Aorta (tissue), 5 donors: ENCODE data around the gene CDKN2AIPNL. TPM values are rescaled to one million over a fixed set of nuclear protein-coding genes. Genes with fewer than 3 reads are reported as not detected.
A peak's percentile ranks its signal among the peaks of the same experiment; 100 is the strongest.

ENCODE experiments used
- ATAC-seq: fragments of 200-7000 bp; cut with Tn5 transposase; one replicate; pipeline ENCODE4 v1.9.1; 2022; ENCODE audit warnings: moderate library complexity; ENCODE audit not compliant: low FRiP score
- DNase-seq, 2 donors: peaks; one replicate each; pipeline ENCODE4 v3.0.0-alpha.2; 2020
- H3K27ac ChIP-seq, 2 donors: one replicate each; pipeline ENCODE4 v1.5.1; 2013; ENCODE audit warnings: low read length in 2 of 2, mild to moderate bottlenecking in 2 of 2, moderate library complexity in 2 of 2, control low read depth in 1 of 2, inconsistent platforms in 1 of 2, low read depth in 1 of 2
- H3K27me3 ChIP-seq, 2 donors: one replicate each; pipeline ENCODE4 v1.6.1; 2013; ENCODE audit warnings: control low read depth in 1 of 2, low read length in 1 of 2, mild to moderate bottlenecking in 1 of 2, moderate library complexity in 1 of 2; ENCODE audit not compliant: insufficient read depth in 2 of 2, control insufficient read depth in 1 of 2
- H3K36me3 ChIP-seq, 2 donors: one replicate each; pipeline ENCODE4 v1.6.1; 2013; ENCODE audit warnings: control low read depth in 1 of 2, low read length in 1 of 2, mild to moderate bottlenecking in 1 of 2; ENCODE audit not compliant: insufficient read depth in 2 of 2, control insufficient read depth in 1 of 2
- H3K4me1 ChIP-seq, 2 donors: one replicate each; pipeline ENCODE4 v1.6.1; 2013; ENCODE audit warnings: low read length in 2 of 2, control low read depth in 1 of 2, mild to moderate bottlenecking in 1 of 2, moderate library complexity in 1 of 2; ENCODE audit not compliant: insufficient read depth in 2 of 2, control insufficient read depth in 1 of 2
- H3K4me3 ChIP-seq, 2 donors: one replicate each; pipeline ENCODE4 v1.5.1; 2013; ENCODE audit warnings: low read length in 2 of 2, control low read depth in 1 of 2, mild to moderate bottlenecking in 1 of 2
- H3K9me3 ChIP-seq: one replicate; pipeline ENCODE4 v1.6.1; 2013; ENCODE audit warnings: mild to moderate bottlenecking, low read length; ENCODE audit not compliant: control insufficient read depth
- WGBS, 2 donors: extraction: QIAGEN DNeasy Blood & Tissue Kit; methylation state at CpG; one replicate each; pipeline ENCODE4 v1.1.7; 2013; 5-methylcytosine and 5-hydroxymethylcytosine counted together
- intact Hi-C, 2 donors: fragments of 100-400 bp; cut with DNase I; formaldehyde crosslinking; loops; one replicate each; pipeline versions ENCODE4 v1.14.2 to v1.15.0; 2022
- polyA plus RNA-seq, 2 donors: library from polyadenylated mRNA; stranded (reverse); fragments of 200-250 nt; gene quantifications; one replicate each; pipeline ENCODE4 v1.2.3, GENCODE V29; 2013
- total RNA-seq, 2 donors: library from RNA; stranded (reverse); fragmentation: NEBNext Ultra II Directional; extraction: Animal tissue kit (Norgen Biotek cat#: 25700); gene quantifications; one replicate each; pipeline ENCODE4 v1.2.1, GENCODE V29; 2021
- donor health status: healthy with polysubstance abuse.
- donor health status: Bipolar disorder and iron deficiency.
- donor health status: DM: no; HTN: no; CAD: no.
- donor health status: DM: no; HTN: no; CAD: no.
- donor health status: DM: yes; HTN: yes; CAD: no.

The CDKN2AIPNL gene
- total and polyA plus RNA-seq, 4 donors = 11.0 to 35.9 (median 16.9) TPM

DNA sequence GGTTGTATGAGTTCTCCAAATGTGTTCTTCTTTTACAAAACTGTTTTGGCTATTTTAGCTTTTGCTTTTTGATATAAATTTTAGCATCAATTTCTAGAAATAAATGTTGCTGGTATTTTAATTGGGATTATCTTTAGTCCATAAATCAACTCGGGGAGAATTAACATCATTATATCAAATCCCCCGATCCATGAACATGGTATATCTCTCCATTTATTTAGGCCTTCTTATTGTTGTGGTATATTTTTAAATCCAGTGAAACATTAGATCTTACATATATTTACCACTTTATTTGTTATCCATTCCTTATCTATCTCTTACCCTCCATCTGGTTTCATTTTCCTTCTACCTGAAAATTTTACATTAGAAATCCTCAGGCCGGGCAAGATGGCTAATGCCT lies 7.3 kb upstream of the CDKN2AIPNL start:
- intact Hi-C loops = no loop called here
- WGBS, 2 donors = 94 to 97% methylated on average over 3 of the region's 3 CpGs
- no peak for ATAC-seq
- Histone ChIP-seq H3K4me1 (no peaks in the 10 kb centered on the region), H3K9me3 (no peaks in the 10 kb centered on the region), H3K4me3 (no peak overlapping the region), H3K27me3 (no peaks in the 10 kb centered on the region), H3K36me3 (no peaks in the 10 kb centered on the region), H3K27ac (no peak overlapping the region)
- no peak for DNase-seq

DNA sequence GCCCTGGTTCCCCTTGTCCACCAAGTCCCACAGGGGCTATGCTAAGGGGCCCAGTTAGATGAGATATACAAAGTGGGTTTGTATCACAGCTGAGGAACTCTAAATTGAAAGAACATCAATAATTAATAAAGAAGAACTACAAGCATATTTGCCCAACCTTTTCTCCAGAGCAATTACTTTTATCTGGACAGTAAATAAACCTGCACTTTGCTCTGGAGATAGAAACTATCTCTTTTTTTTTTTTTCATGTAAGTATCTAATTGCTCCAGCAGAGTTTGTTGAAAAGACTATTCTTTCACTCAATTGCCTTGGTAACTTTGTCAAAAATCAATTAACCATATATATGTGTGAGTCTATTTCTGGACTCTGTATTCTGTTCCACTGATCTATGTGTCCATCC lies 6.0 kb upstream of the CDKN2AIPNL start:
- Histone ChIP-seq H3K4me3 (no peak overlapping the region), H3K4me1 (no peaks in the 10 kb centered on the region), H3K27me3 (no peaks in the 10 kb centered on the region), H3K9me3 (no peaks in the 10 kb centered on the region), H3K36me3 (no peaks in the 10 kb centered on the region), H3K27ac (no peak overlapping the region)
- ATAC-seq = no peak
- intact Hi-C loops = no loop called here
- no peak for DNase-seq

DNA sequence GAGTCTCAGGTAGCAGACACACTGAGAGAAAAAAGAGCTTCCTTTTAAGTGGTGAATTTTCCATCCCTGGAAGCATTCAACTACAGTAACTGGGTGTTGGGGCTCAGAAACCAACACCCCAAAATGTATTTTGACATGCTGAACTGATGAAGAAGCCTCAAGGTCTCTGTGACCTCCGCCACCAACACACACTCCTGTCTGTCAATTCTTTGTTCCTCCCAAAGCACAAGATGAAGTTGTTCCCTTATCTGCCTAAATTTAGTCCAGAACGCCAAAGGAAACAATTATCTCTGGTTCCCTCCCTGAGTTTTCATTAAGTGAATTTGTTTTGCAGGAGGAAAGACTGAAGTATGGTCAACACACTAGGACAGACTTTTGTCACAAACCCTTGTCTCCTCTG lies 1.4 kb upstream of the CDKN2AIPNL start:
- H3K4me3 ChIP-seq = no peak overlapping the region
- intact Hi-C loops = loop anchor here (5.0 kb wide), 3 partner anchors 54 to 164 kb away; partner anchors contain the start of gene JADE2 (in 1 of the 2)

DNA sequence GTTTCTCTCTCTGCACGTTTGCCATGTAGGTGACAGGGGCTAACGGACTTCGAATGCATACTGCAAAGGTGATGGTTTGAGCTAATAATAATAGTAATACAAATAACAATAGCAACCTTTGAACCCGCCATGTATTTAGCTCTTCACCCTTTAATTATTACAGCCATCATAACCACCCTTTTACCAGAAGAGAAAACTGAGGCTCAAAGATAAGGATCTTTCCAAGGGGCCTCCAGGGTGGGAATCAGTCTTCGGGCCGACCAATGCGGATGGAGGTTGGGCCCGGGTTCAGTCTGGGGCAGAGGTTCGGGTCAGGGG lies 494 bp downstream of the CDKN2AIPNL start:
- no peak for ATAC-seq
- peaks cover 0 to 2% of the 10 kb centered on the region in 2 donors for H3K36me3 ChIP-seq

More for the DNA sequence above, 1.4 kb upstream of the CDKN2AIPNL start:
- no peak overlapping the region for H3K27ac ChIP-seq
- ATAC-seq (no peak), DNase-seq (no peak)
- H3K27me3 ChIP-seq = no peaks in the 10 kb centered on the region
- no peaks in the 10 kb centered on the region for H3K36me3 ChIP-seq
- no peaks in the 10 kb centered on the region for H3K4me1 ChIP-seq
- no peaks in the 10 kb centered on the region for H3K9me3 ChIP-seq
- 84 to 86% methylated on average over 2 of the region's 2 CpGs for WGBS, 2 donors

DNA sequence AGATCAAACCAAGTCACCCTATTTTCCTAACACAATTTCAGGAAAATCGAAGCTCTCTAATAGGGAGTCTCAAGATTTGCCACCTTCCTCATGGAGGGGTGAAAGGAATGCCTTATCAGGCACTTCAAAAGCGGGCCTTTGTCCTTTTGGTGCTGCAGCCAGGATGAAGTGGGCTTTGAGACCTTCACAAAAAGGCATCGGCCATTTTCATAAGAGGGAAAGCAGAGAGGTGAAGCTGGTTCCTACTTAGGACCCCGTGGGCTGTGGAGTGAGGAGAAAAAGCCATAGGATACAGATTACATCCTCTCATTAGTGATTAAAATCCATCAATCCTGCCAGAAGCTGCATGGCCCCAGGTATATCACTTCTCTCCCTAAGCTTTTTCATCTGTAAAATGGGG lies 859 bp downstream of the CDKN2AIPNL start:
- Histone ChIP-seq H3K4me3 (peak overlapping the region in 1 of 2 donors; percentile 60), H3K27me3 (no peaks in the 10 kb centered on the region), H3K4me1 (no peaks in the 10 kb centered on the region), H3K27ac (no peak overlapping the region), H3K9me3 (no peaks in the 10 kb centered on the region), H3K36me3 (peaks cover 0 to 2% of the 10 kb centered on the region in 2 donors)
- DNase-seq (no peak), ATAC-seq (no peak)
- WGBS, 2 donors = 71 to 72% methylated on average over 4 of the region's 4 CpGs
- intact Hi-C loops = loop anchor here (2.0 to 5.0 kb wide), 5 partner anchors 56 to 168 kb away; partner anchors contain the start of gene JADE2 (in 1 of the 2)

More for the DNA sequence above, 494 bp downstream of the CDKN2AIPNL start:
- H3K27ac ChIP-seq = no peak overlapping the region
- 7% methylated on average over 9 of the region's 9 CpGs for WGBS, 2 donors
- intact Hi-C loops = loop anchor here (2.0 to 5.0 kb wide), 5 partner anchors 56 to 168 kb away; partner anchors contain the start of gene JADE2 (in 1 of the 2)
- H3K9me3 ChIP-seq = no peaks in the 10 kb centered on the region
- peak overlapping the region; percentile 60 to 96 for H3K4me3 ChIP-seq
- no peaks in the 10 kb centered on the region for H3K4me1 ChIP-seq
- DNase-seq = no peak
- no peaks in the 10 kb centered on the region for H3K27me3 ChIP-seq

DNA sequence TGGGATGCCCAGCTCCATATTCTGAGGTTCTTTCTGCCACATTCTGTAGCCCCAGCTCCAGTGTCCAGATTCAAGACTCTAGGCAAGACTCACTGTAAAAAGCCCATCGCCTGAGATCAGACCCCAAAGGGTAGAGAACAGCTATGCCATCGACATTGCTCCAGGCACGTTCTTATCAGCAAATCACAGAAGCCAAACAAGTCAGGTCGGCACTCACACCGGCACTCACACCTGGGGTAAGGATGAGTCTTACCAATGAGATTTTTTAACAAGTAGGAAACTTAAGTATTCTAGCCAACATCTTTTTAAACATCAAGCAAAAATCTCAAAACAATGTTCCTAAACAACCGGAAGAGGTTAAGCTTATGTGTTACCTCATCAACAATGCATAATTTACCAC lies 2.4 kb downstream of the CDKN2AIPNL start:
- no peaks in the 10 kb centered on the region for H3K27me3 ChIP-seq
- H3K4me3 ChIP-seq = no peak overlapping the region
- no peak overlapping the region for H3K27ac ChIP-seq
- no peaks in the 10 kb centered on the region for H3K4me1 ChIP-seq
- intact Hi-C loops = no loop called here
- DNase-seq (no peak), ATAC-seq (no peak)
- H3K9me3 ChIP-seq = no peaks in the 10 kb centered on the region
- H3K36me3 ChIP-seq = peaks cover 0 to 2% of the 10 kb centered on the region in 2 donors
- WGBS, 2 donors = 77 to 80% methylated on average over 6 of the region's 6 CpGs

DNA sequence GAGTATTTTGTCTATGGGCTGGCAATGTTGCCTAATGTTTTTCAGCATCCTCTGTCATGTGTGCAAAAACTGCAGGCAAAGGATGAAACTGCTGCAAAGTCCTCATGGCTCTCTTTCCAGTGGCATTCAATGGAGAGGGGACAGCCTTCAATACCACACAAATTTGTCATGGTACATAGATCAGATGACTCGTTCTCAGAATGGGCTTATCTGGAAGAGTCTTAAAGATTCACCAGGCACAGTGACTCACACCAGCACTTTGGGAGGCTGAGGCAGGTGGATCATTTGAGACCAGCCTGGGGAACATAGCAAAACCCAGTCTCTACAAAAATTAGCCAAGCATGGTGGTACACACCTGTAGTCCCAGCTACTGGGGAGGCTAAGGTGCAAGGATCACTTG lies 5.3 kb downstream of the CDKN2AIPNL start:
- Histone ChIP-seq H3K27ac (no peak overlapping the region), H3K4me3 (no peak overlapping the region), H3K4me1 (no peaks in the 10 kb centered on the region), H3K9me3 (no peaks in the 10 kb centered on the region), H3K27me3 (no peaks in the 10 kb centered on the region), H3K36me3 (peaks cover 3% of the 10 kb centered on the region in 2 donors)
- 80 to 81% methylated on average over 1 of the region's 1 CpG for WGBS, 2 donors
- DNase-seq (no peak), ATAC-seq (no peak)
- intact Hi-C loops = no loop called here

DNA sequence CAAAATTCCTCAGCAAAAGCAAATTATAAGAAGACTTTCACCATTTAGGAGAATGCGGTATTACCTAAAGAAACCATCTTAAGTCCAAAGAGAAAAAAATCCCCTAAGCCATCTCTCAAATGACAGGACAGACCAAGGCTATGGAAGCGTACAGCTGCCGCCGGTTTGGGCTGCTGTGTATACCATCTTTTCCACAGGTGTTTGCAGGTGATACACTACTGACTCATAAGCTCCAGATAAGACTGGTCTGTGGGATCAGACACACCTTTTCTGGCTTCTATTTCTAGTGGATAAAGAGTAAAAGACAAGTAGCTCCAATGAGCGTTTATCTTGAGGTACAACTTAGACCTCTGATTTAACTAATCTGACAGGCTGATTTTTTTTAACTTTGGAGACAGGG lies 7.7 kb downstream of the CDKN2AIPNL start:
- no peak overlapping the region for H3K4me3 ChIP-seq
- no peaks in the 10 kb centered on the region for H3K9me3 ChIP-seq
- H3K27ac ChIP-seq = no peak overlapping the region
- H3K4me1 ChIP-seq = no peaks in the 10 kb centered on the region
- H3K27me3 ChIP-seq = no peaks in the 10 kb centered on the region
- ATAC-seq (no peak), DNase-seq (no peak)
- H3K36me3 ChIP-seq = peaks cover 3 to 4% of the 10 kb centered on the region in 2 donors
- WGBS, 2 donors = 92 to 94% methylated on average over 5 of the region's 5 CpGs
- intact Hi-C loops = no loop called here

DNA sequence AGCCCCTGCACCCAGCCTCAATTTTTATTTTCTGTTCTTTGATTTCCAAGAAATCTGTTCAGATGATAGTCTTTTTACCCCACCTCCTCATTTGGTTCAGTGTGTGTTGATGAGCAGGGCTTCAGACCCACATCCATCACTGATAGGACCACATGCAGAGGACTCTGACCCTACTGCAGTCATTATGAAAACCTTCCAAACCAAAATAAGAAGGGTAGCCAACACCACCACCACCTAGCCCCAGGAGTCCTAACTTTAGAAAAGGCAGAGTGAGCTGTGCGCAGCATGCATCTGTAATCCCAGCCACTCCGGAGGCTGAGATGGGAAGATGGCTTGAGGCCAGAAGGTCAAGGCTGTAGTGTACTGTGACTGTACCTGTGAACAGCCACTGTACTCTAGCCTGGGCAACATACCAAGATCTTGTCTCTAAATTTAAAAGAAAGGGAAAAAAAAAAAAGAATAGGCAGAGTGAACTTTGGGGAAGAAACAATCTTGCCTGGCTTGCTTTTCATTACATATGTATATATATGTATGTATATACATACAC lies 13.0 kb downstream of the CDKN2AIPNL start:
- ATAC-seq = no peak

More for the DNA sequence above, 13.0 kb downstream of the CDKN2AIPNL start:
- WGBS, 2 donors = 89 to 91% methylated on average over 2 of the region's 2 CpGs
- H3K27me3 ChIP-seq = no peaks in the 10 kb centered on the region
- H3K4me3 ChIP-seq = no peak overlapping the region
- no peak for DNase-seq
- H3K27ac ChIP-seq = no peak overlapping the region
- intact Hi-C loops = no loop called here
- H3K4me1 ChIP-seq = no peaks in the 10 kb centered on the region
- no peaks in the 10 kb centered on the region for H3K9me3 ChIP-seq
- H3K36me3 ChIP-seq = peaks cover 3 to 4% of the 10 kb centered on the region in 2 donors
